ENCODE results near the gene TENM4.

Gene TENM4

DNA sequence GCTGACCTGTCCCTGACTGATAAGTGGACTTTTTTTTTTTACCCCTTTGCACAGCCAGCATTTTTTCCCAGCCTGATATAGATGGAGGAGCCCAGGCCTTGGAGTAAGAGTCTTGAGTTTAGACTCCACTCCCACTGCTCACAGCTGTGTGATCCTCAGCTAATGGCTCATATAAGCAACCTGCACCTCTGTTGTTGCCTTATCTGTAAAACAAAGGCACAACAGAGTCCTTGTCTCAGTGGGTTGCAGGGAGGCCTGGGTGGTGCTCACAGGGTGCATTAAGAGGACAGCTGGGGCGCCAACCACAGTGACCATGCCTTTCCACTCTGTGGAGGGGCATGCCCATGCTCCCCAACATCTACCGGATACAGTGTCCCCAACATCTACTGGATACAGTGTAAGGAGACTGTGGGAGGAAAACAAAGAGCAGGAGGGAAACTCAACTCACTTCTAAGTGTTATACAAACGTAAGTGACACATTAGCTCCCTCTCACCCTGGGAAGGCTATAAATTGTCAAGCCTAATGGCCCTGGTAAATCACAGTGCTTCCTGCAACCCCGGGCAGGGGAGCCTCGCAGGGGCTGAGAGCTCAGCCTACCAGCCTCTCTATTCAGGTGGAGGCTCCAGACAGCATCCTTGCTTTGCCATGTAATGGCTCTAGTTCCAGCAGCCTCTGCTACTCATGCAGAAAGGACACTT, 109.5 kb downstream of the TENM4 start:
- Histone ChIP-seq H3K4me3 (ENCODE audit: low read depth, low read length) (no peak overlapping the region), H3K9me3 (ENCODE audit: control insufficient read depth, insufficient read depth, low read length) (no peaks in the 10 kb centered on the region), H3K9ac (ENCODE audit: low read depth, low read length) (no peak overlapping the region), H3K27me3 (ENCODE audit: control insufficient read depth, insufficient read depth, low read length) (no peaks in the 10 kb centered on the region), H3K36me3 (ENCODE audit: control insufficient read depth, insufficient read depth, low read length) (no peaks in the 10 kb centered on the region), H3K4me1 (ENCODE audit: control insufficient read depth, insufficient read depth, low read length) (peaks cover 10% of the 10 kb centered on the region)

GRCh38 chr11:79330651-79331050, 110.2 kb downstream of the TENM4 start:
- no peaks in the 10 kb centered on the region for H3K27me3 ChIP-seq (ENCODE audit: control insufficient read depth, insufficient read depth, low read length)
- H3K4me3 ChIP-seq (ENCODE audit: low read depth, low read length): no peak overlapping the region
- H3K36me3 ChIP-seq (ENCODE audit: control insufficient read depth, insufficient read depth, low read length): no peaks in the 10 kb centered on the region
- H3K4me1 ChIP-seq (ENCODE audit: control insufficient read depth, insufficient read depth, low read length): peaks cover 10% of the 10 kb centered on the region
- H3K9me3 ChIP-seq (ENCODE audit: control insufficient read depth, insufficient read depth, low read length): no peaks in the 10 kb centered on the region
- H3K9ac ChIP-seq (ENCODE audit: low read depth, low read length): no peak overlapping the region

- no peaks in the 10 kb centered on the region for H3K27me3 ChIP-seq (ENCODE audit: control insufficient read depth, insufficient read depth, low read length)
- no peaks in the 10 kb centered on the region for H3K36me3 ChIP-seq (ENCODE audit: control insufficient read depth, insufficient read depth, low read length)
- no peak overlapping the region for H3K4me3 ChIP-seq (ENCODE audit: low read depth, low read length)
- no peak overlapping the region for H3K9ac ChIP-seq (ENCODE audit: low read depth, low read length)
- no peaks in the 10 kb centered on the region for H3K9me3 ChIP-seq (ENCODE audit: control insufficient read depth, insufficient read depth, low read length)
- peaks cover 10% of the 10 kb centered on the region for H3K4me1 ChIP-seq (ENCODE audit: control insufficient read depth, insufficient read depth, low read length)
Observed at GRCh38 chr11:79329561-79329960, 111.3 kb downstream of the TENM4 start.

GRCh38 chr11:79328402-79328801, 112.4 kb downstream of the TENM4 start:
- no peaks in the 10 kb centered on the region for H3K36me3 ChIP-seq (ENCODE audit: control insufficient read depth, insufficient read depth, low read length)
- no peak overlapping the region for H3K9ac ChIP-seq (ENCODE audit: low read depth, low read length)
- H3K9me3 ChIP-seq (ENCODE audit: control insufficient read depth, insufficient read depth, low read length): no peaks in the 10 kb centered on the region
- H3K4me1 ChIP-seq (ENCODE audit: control insufficient read depth, insufficient read depth, low read length): peaks cover 10% of the 10 kb centered on the region
- no peaks in the 10 kb centered on the region for H3K27me3 ChIP-seq (ENCODE audit: control insufficient read depth, insufficient read depth, low read length)
- H3K4me3 ChIP-seq (ENCODE audit: low read depth, low read length): no peak overlapping the region

DNA sequence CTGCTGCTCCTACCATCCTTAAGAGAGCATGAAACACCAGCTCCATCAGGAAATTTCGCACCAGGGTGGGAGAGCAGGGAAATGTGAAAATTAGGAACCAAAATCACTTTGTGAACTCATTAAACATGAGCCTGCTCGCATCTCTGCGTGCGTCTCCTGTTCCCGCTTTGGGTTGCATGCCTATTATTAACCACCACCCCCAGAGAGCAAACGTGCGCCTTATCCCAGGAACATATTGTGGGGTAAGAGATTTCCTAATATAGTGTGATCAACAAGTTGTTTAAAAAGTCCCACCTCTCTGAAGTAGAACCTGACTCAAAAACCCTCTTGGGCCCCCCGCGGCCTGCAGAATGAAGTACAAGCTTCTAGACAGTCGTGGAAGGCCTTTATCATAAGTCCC, 115.0 kb downstream of the TENM4 start:
- no peaks in the 10 kb centered on the region for H3K9me3 ChIP-seq (ENCODE audit: control insufficient read depth, insufficient read depth, low read length)
- H3K36me3 ChIP-seq (ENCODE audit: control insufficient read depth, insufficient read depth, low read length): no peaks in the 10 kb centered on the region
- no peak overlapping the region for H3K9ac ChIP-seq (ENCODE audit: low read depth, low read length)
- H3K27me3 ChIP-seq (ENCODE audit: control insufficient read depth, insufficient read depth, low read length): no peaks in the 10 kb centered on the region
- peaks cover 3% of the 10 kb centered on the region for H3K4me1 ChIP-seq (ENCODE audit: control insufficient read depth, insufficient read depth, low read length)
- no peak overlapping the region for H3K4me3 ChIP-seq (ENCODE audit: low read depth, low read length)

DNA sequence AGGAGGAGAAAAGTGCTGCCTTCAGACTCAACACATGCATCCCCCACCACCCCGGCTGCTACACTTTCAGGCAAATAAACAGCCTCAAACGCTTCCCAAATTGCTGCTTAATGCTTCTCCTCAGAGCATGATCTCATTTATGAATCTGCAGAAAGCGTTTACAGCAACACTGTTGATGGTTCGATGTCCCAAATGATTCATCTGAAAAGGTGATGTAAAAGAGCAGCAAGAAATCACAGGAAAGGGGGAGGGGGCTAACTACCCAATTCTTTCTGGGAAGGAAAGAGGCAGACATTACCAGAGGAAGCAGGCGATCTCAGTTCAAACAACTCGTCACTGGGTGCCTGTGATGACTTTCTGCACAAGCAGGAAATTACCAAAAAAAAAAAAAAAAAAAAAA, 119.6 kb downstream of the TENM4 start:
- no peaks in the 10 kb centered on the region for H3K9me3 ChIP-seq (ENCODE audit: control insufficient read depth, insufficient read depth, low read length)

DNA sequence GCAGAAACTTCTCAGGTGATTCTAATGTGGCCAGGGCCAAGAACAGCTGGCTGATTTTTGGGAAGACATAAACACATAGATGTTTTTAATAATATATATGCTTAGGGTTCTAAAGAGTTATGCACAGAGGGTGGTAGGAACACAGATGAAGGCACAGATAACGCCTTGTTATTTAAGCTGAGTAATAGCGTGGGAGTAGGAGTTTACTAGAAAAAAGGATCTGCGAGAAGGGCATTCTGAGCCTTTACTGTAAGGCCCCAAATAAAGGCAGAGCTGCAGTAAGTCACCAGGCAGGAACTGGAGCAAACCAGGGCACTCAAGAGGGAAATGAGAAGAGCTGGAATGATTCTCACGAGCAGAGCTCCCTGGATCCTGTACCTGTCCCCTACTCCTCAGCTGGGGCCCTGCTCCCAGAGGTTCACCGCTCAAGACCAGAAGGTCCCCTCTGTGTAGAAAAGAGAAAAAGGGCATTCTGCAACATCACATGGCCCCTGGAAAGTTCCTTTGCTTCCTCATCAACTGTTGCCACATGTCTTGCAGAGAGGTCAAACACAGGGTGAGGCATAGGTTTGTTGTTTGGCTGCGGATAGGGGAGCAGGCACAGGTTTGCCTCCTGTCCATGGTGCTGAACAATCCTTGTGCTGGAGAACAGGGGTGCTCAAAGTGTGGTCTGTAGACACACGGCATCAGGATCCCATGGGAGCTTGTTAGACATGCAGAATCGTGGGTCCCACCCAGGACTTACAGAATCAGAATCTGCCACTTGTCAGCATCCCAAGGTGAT, 125.7 kb downstream of the TENM4 start:
- Histone ChIP-seq H3K27me3 (ENCODE audit: control insufficient read depth, insufficient read depth, low read length) (no peaks in the 10 kb centered on the region), H3K4me1 (ENCODE audit: control insufficient read depth, insufficient read depth, low read length) (no peaks in the 10 kb centered on the region), H3K36me3 (ENCODE audit: control insufficient read depth, insufficient read depth, low read length) (no peaks in the 10 kb centered on the region), H3K9ac (ENCODE audit: low read depth, low read length) (no peak overlapping the region), H3K4me3 (ENCODE audit: low read depth, low read length) (no peak overlapping the region), H3K9me3 (ENCODE audit: control insufficient read depth, insufficient read depth, low read length) (no peaks in the 10 kb centered on the region)

More for the DNA sequence above, 119.6 kb downstream of the TENM4 start:
- H3K4me3 ChIP-seq (ENCODE audit: low read depth, low read length): no peak overlapping the region
- H3K9ac ChIP-seq (ENCODE audit: low read depth, low read length): no peak overlapping the region
- H3K27me3 ChIP-seq (ENCODE audit: control insufficient read depth, insufficient read depth, low read length): no peaks in the 10 kb centered on the region
- H3K36me3 ChIP-seq (ENCODE audit: control insufficient read depth, insufficient read depth, low read length): no peaks in the 10 kb centered on the region
- no peaks in the 10 kb centered on the region for H3K4me1 ChIP-seq (ENCODE audit: control insufficient read depth, insufficient read depth, low read length)

DNA sequence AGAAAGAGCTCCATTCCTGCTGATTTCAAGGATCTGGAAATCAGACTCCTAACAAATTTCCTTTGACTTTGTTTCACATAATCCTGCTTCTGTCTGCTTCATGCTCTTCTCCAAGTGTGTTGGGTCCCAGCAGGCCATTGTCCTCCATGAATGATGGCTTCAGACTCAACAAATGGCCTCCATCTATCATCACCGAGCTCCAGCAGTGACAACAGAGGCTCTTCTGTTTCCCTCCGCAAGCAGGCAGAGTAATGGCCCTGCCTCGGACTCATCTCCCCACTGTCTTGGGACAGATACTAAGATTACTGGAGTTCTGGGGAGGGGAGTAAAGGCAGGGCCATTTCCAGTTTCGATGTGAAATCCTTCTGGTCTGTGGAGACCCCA, 127.3 kb downstream of the TENM4 start:
- H3K9ac ChIP-seq (ENCODE audit: low read depth, low read length): no peak overlapping the region
- H3K9me3 ChIP-seq (ENCODE audit: control insufficient read depth, insufficient read depth, low read length): no peaks in the 10 kb centered on the region
- H3K4me3 ChIP-seq (ENCODE audit: low read depth, low read length): no peak overlapping the region
- no peaks in the 10 kb centered on the region for H3K27me3 ChIP-seq (ENCODE audit: control insufficient read depth, insufficient read depth, low read length)
- no peaks in the 10 kb centered on the region for H3K36me3 ChIP-seq (ENCODE audit: control insufficient read depth, insufficient read depth, low read length)
- no peaks in the 10 kb centered on the region for H3K4me1 ChIP-seq (ENCODE audit: control insufficient read depth, insufficient read depth, low read length)

- no peaks in the 10 kb centered on the region for H3K36me3 ChIP-seq (ENCODE audit: control insufficient read depth, insufficient read depth, low read length)
- no peak overlapping the region for H3K4me3 ChIP-seq (ENCODE audit: low read depth, low read length)
Observed at GRCh38 chr11:79312617-79313529, 128.0 kb downstream of the TENM4 start.

DNA sequence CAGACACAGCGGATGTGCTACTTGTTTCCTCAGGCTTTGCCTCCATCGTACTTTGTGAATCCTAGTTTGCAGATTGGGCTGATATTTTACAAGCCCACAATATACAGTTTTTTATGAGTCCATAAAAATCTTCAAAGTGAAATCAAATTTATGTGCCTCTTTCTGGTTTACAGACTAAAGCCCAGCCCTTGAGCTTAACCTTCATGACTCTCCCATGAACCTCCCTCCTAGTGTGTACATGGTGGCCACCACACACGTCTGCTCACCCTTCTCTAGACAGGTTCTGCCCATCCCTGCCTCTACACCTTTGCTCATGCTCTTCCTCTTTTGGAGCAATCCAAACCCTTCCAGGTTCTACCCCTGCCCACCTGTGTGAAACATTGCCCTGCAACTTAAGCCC, 129.4 kb downstream of the TENM4 start:
- Histone ChIP-seq H3K27me3 (ENCODE audit: control insufficient read depth, insufficient read depth, low read length) (no peaks in the 10 kb centered on the region), H3K9ac (ENCODE audit: low read depth, low read length) (no peak overlapping the region), H3K4me3 (ENCODE audit: low read depth, low read length) (no peak overlapping the region), H3K4me1 (ENCODE audit: control insufficient read depth, insufficient read depth, low read length) (no peaks in the 10 kb centered on the region), H3K36me3 (ENCODE audit: control insufficient read depth, insufficient read depth, low read length) (no peaks in the 10 kb centered on the region), H3K9me3 (ENCODE audit: control insufficient read depth, insufficient read depth, low read length) (no peaks in the 10 kb centered on the region)

More at GRCh38 chr11:79312617-79313529, 128.0 kb downstream of the TENM4 start:
- Histone ChIP-seq H3K9me3 (ENCODE audit: control insufficient read depth, insufficient read depth, low read length) (no peaks in the 10 kb centered on the region), H3K27me3 (ENCODE audit: control insufficient read depth, insufficient read depth, low read length) (no peaks in the 10 kb centered on the region), H3K9ac (ENCODE audit: low read depth, low read length) (no peak overlapping the region), H3K4me1 (ENCODE audit: control insufficient read depth, insufficient read depth, low read length) (no peaks in the 10 kb centered on the region)

- Histone ChIP-seq H3K4me1 (ENCODE audit: control insufficient read depth, insufficient read depth, low read length) (no peaks in the 10 kb centered on the region), H3K4me3 (ENCODE audit: low read depth, low read length) (no peak overlapping the region), H3K9ac (ENCODE audit: low read depth, low read length) (no peak overlapping the region), H3K9me3 (ENCODE audit: control insufficient read depth, insufficient read depth, low read length) (no peaks in the 10 kb centered on the region), H3K27me3 (ENCODE audit: control insufficient read depth, insufficient read depth, low read length) (no peaks in the 10 kb centered on the region), H3K36me3 (ENCODE audit: control insufficient read depth, insufficient read depth, low read length) (no peaks in the 10 kb centered on the region)
Observed at GRCh38 chr11:79309407-79309806, 131.4 kb downstream of the TENM4 start.

Data from iPS-15b (cell line).